Colon (tissue), 2 donors: ENCODE data around the gene FAM168A.
"Not testable (repeated sequence)": the region's sequence is repeated elsewhere in the genome, so short reads cannot be mapped to it uniquely, and the experiment has no call there.

Experiments used
- FAIRE-seq: peaks from 2 replicates; lab custom pipeline; 2012; peaks lifted over from hg19 to GRCh38; lab: Jason Lieb, UNC
- donor health status: control.
- donor health status: control.

Gene FAM168A

DNA sequence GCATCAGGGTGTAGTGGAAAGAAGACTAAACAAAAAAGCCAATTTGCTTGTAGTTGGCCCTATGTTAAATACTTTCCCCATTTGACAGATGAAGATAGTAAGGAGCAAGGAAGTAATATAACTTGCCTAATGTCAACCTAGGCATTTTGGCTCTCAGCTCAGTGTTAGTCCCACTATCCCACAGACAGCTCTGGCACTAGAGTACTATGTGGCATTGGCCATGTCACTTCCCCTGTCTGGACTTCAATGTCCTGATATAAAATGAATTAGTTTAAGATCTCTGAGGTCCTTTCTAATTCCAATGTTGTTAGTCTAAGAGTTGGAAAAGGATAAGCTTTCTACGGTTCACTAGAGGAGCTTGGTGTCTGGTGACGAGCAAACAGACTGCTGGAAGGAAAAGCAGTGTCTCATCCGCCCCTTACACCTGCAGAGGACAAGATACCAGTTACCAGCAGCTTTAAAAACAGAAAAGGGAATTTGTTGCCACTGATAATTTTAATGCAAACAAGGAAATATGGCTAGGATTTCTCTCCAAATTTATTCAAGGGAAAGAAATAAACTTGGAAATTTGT lies 129.2 kb downstream of the FAM168A start:
- FAIRE-seq: no peak

DNA sequence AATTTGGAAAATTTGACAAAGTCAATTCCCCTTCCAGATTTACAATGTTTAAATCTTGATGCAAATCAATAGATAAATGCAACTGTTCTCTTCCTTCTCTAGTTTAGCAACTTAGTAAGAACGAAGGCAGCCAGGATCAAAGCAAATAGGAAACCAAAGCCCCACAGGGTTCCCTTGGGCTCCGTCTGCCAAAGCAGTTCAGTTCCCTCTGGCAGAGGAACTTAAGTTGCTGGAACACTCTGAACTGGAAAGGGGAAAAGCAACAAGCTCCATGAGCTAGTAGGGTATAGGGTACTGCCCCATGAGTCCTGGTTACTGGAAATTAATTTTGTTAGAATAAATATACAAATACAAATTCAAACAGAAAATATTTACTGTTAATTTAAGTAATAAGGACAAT lies 130.4 kb downstream of the FAM168A start:
- no peak for FAIRE-seq

DNA sequence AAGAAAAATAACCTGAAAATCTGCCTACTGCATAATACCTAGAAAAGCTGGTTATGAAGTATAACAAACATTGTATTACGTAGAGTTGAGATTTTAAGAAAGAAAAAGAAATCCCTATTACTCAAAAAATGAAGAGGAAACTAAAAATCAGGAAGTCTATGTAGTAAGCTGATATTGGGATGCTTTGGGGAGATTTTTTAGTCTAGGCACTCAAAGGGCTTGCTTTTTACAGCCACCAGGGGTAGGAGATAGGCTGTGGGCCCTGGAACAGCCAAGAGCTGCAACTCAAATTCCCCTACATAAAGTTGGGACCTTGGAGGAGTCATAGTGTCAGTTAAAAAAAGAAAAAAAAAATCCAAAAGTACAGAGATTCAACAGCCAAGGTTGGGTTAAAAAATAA lies 131.3 kb downstream of the FAM168A start:
- FAIRE-seq: no peak

DNA sequence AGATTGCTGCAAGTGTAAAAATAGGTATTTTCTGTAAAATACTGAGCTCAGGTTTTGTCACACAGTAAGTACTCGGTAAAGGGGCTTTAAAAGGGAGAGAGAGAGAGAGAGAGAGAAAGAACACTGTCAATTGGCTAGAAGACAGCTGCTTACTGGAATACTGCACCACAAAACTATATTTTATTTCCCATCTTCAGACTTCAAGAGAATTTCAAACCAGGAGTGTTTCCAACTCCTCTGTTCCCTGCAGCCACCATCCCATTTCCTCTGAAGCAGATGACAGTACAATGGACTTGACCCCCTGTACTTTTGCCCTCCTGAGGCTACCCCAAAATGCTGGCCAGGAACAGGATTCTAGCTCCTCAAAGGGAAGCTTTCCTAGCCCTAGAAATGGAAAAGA lies 132.0 kb downstream of the FAM168A start:
- FAIRE-seq: no peak

DNA sequence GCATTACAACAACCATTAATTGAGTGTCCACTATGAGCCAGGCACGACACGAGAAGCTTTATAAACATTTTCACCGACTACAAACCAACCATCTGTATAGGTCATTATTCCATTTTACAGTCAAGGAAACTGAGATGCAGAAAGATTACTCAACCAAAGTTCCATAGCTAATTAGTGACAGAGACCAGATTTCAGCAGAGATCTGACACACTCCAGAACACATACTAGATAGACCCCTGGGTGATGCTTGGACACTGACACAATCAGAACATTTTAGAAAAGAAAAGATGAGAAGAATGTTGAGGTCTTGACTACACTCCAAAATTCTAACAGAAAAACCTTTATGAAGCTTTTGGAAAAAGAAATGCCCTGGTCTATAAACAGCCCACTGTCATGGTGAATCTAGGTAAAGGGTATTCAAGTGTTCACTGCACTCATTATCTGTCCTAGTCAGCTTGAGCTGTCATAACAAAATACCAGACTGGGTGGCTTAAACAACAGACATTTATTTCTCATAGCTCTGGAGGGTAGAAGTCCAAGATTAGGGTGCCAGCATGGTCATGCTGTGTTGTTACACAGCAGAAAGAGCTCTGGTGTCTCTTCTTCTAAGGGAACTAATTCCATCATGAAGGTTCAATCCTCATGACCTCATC lies 132.8 kb downstream of the FAM168A start:
- no peak for FAIRE-seq

DNA sequence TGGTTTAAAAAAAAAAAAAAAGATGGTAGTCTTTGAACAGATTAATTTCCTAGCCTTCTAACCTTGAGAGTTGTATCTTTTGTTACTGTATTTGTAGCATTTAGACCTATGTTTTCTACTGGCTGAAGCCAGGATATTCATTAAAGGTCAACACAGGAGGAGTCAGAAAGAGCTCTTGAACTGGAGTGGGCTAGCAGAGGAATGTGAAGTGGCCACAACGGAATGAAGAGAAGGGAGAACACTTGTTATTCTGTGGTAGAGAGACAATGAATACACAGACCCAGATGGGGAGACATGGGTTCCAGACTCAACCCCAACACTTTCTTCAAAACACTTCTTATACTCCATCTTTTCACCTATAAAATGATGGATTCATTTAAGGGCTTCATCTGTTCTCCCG lies 133.6 kb downstream of the FAM168A start:
- FAIRE-seq: no peak

DNA sequence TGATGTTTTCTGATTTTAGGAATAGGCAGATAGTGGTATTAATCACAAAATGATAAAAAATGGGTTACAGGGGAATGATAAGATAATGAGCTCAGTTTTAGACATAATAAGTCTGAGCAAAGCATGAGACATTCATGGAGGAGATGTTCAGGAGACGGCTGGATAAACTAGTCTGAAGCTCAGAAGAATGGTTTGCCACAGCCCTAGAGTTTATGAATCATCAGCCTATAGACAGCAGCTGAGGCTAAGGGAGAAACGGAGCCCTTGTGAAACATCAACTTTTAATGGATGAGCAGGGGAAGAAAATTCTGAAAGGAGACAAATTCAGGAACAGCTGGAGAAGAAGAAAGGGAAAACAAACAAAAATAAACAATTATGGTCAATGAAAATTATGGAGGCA lies 134.6 kb downstream of the FAM168A start:
- FAIRE-seq: no peak

DNA sequence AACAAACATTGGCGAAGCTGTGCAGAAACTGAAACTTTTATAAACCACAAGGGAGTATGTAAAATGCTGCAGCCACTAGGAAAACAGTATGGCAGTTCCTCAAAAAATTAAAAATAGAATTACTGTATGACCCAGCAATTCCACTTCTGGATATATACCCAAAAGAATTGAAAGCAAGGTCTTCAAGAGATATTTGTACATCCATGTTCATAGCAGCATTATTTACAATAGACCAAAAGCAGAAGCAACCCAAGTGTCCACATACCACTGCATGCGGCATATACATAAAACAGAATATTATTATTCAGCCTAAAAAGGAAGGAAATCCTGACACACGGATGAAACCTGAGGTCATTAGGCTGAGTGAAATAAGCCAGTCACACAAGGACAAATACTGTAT lies 135.9 kb downstream of the FAM168A start:
- no peak for FAIRE-seq

DNA sequence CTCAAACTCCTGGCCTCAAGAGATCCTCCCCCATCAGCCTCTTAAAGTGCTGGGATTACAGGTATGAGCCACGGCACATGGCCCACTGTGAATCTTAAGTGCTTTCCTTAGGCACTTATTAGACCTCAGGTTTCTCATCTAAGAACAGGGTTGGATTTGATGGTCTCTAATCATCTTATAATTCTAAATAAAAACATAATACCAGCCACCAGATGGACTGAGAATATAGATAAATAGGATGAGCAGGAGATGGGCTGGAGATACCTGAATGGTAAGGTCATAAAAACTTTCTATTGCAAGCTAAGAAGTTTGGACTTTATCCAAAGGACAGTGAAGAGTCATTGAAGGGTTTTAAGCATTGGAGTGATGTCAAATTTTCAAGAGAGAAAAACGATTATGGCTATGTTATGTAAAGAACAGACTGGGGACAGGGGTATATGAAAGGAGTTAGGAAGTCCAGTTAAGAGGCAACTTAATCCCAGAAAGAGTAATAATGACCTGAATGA lies 136.5 kb downstream of the FAM168A start:
- FAIRE-seq: no peak

DNA sequence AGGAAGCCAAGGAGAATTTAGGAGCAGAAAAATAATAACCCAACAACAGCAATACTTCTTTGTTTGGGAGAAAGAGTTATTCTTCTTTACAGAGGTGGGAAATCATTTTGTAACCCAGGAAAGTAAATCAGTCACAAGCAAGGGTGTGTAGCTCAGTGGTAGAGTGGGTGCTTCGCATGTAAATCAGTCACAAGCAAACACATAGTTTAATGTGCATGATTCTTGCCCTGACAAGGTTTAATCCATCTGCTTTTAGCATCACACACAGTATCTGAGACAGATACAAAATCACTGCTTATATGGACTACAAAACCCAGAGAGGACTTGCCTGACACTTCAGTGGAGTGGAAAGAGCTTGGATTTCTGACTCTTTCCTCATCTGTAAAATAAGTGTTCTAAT lies 139.7 kb downstream of the FAM168A start:
- FAIRE-seq: no peak

DNA sequence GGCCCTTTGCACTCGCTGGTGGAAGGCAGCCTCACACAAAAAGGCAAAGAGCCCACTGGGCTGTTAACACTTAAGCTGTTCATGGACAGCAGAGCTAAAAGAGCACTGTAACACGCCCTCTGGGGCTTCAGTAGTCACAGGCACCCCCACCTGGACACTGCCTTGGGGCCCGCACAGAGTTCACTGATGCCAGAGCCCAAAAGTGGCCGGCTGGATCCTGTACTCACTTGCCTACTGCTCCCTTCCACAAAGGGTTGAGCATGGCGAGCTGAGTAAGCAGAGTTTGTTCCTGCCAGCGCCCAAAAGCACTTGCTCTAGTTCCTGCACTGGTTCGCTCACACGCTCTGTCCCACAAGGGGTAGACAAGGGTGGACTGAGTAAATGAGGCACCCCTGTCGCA lies 142.9 kb downstream of the FAM168A start:
- FAIRE-seq: no peak

DNA sequence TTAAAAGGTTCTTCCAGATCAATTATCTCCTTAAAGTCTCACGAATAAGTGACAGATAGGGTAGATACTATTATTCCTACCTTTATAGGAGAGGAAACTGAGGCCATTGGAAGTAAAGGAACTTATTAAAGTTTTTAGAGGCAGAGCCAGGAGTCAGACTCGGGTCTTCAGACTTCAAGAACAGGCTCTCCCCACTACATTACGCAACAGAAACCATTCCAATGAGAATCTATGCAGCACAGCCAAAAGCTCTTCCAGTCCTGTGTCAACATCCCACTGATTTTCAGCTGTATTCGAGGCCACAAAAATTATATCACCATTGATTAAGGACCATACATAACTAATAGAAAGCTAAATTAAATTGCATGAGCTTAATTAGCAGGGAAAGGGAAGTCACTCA lies 144.3 kb downstream of the FAM168A start:
- FAIRE-seq: no peak

DNA sequence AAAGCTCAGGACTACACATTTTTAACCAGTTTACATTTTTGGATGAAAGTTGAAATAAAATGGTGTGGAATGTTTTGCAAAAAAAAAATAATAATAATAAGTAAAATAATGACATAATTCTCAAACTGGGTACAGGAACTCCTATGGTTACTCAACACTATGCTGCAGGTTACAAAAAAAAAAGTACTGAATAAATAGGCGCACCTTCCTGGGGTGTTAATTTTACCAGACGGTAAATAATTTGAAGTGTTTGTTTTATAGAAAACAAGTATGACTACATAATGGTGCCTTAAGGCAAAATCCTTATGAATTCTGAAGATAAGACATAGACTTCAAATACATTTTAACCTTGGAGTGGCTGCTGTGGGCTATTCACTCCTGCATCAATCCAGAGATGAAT lies 145.2 kb downstream of the FAM168A start:
- no peak for FAIRE-seq

DNA sequence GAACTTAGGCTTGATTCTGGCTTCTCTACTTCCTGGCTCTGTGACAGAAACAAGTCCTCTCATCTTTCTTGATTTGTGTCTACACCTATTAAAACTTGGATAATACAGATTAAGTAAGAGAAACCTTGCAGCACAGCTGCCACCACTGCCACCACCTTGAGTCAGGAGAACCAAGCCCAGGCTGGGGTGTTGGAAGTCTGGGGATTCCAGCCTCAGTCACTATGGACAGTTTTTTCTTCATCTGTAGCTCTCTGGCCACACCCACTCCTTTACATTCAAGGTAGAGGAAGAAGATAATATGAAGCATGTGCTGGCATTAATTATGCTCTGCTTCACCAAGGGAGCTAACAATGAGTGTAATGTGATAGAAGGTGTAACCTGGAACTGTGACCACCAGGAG lies 146.0 kb downstream of the FAM168A start:
- FAIRE-seq: no peak

DNA sequence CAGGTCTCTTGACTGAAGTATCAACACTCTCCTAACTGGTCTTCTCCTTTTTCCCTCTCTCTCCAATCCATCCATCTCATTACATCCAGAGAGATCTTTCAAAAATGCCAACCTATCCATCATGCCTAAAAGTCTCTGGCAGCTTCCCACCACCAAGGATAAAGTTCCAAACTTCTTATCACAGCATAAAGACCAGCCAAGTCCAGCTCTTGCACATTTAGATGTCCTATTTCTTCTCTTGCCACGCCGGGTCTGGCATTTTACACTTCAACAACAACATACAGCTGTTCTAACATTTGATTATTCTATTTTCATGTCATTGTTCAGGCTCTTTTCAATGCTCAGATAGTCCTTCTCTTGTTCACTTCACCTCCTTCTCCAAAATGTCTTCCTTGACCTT lies 151.1 kb downstream of the FAM168A start:
- FAIRE-seq: no peak

DNA sequence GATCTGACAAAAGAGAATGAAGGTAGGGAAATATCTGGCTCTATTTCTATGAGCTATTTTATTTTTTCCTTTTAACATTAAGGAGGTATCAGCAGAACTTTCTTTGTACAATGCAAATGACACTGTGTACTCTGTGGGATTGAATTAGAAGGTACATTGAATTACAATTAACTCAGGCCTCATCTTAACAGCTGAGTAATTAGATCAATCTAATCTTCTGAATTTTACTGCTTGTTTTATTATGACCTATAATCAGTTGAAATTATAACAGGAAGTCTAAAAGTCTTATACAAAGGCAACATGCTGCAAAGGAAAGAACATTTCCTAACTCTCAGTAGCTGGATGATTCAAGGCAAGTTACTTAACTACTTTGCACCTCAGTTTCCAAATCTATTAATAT lies 151.9 kb downstream of the FAM168A start:
- FAIRE-seq: no peak

DNA sequence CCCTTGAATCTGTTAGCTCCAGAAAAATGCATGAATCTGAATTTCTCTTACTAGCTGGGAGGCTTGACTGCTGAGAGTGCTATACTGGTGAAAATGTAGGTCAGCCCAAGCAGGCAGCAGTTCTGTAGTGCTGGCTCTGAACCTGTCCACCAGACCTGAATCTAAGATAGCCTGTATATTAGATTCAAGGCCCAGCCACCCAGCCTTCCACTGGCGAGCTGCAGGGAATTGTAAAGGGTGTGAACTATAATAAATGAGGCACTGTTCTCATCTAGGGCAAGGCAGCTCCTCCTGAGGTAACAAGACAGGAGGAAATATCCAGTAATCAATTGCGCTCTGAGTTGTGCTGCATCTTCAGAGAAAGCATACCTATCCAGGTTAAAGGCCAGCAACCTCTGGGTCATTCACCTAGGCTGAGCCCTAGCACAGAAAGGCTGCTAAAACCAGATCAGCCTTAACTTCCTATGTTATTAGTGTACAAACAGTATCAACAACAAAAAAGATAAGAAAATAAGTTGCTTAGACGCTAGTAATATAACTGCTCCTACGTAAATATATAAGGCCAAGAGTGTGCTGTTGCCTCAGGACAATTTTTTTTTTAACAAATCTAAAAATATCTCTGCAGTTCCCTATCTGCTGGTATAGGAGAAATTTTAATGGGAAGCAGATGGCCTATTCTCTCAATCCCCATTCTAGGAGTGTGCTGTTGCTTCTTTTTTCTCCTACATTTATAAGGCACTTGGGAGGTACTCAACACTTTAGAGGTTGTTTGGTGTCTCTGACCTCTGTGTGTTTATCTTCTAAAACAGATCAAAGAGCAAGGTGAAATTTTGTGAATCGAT lies 158.7 kb downstream of the FAM168A start:
- FAIRE-seq: no peak

DNA sequence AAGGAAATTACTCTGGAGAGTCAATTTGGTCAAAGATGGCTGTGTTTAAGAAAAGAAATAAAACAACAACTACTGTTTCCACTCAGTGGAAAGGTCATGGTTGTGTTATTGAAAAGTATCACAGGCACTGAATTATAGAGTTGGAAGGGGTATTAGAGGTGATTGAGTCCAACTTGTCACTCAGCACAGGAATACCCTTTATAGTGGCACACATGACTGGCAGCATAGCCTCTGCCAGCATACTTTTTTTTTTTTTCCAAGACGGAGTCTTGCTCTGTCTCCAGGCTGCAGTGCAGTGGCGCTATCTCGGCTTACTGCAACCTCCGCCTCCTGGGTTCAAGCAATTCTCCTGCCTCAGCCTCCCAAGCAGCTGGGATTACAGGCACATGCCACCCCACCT lies 161.1 kb downstream of the FAM168A start:
- not testable (repeated sequence) for FAIRE-seq

DNA sequence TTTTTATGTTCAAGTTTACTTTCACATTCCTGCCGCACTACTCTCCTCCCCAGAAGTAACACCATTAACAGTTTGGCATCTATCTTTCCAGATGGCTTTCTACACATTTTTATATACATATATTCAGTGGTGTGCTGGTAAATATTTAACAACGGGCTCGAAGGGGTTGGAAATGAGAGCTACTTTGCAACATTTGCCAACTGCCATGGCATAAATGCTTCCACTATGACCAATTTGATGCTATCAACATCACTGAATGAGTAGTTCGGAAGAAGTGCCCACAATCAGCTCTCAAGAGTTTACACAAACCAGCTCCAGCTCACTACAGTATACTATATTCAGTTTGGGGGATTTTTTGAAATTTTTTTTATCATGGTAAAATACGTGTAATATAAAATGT lies 166.5 kb downstream of the FAM168A start:
- FAIRE-seq: no peak

DNA sequence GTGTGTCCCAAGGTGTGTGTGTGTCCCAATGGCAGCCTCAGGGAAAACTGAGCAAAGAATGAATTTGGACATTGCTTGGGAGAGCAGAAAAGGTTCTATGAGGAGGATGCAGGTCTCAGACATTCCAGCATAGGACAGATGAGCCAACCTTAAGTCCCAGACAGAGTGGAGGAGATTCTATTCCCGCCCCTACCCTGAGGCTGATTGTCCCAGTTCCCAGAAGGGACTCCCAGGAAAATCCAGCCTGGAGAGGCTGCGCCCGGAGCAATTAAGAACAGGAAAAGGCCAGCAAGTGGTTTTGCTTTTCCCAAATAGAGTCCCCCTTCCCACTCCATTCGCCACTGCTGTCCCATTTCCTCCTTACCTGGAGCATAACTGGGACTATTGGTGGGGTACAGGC lies 167.6 kb downstream of the FAM168A start:
- FAIRE-seq: no peak

DNA sequence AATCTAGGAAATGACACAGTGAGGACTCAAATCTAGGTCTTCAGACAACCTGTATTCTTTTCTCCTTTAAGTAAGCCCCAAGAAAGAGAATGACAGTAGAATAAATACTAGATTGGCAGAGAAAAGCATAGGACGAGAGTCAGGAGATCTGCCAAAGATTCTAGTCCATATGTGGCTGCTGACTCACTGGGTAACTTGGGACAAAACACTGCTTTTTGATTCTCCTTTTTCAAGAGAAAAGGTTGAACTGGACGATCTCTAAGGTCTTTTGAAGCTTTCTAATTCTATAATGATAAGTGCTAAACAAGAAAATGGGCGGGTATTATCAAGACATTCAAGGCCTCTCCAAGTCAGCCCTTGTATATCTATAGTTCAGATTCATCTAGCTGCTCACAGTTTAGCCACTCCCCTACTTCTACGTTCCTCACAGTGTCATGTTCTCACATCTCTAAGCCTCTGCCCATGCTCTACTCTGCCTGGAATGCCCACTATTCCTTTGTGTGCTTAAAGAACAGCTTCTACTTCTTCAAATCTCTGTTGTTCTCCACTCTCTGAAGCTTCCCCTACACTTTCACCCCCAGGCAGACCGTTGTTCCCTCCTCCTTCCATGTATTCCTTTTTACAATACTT lies 168.7 kb downstream of the FAM168A start:
- FAIRE-seq: no peak

DNA sequence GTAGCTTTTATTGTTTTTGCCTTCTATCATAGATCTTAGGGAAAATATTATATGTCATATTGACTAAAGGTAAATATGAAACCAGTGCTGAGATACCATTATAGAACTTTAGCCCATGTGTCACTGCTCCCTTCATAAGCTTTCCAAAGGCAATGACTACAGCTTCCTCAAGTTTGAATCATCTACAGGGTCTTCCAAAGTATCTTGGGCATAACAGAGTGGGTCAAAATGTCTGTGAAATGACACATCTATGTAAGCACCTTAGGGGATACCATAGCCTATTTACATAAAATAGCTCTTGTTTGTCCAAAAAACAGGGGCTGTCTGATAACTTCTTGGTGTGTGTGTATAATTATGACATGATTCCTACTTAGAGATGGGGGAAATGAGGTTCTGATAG lies 169.2 kb downstream of the FAM168A start:
- no peak for FAIRE-seq

DNA sequence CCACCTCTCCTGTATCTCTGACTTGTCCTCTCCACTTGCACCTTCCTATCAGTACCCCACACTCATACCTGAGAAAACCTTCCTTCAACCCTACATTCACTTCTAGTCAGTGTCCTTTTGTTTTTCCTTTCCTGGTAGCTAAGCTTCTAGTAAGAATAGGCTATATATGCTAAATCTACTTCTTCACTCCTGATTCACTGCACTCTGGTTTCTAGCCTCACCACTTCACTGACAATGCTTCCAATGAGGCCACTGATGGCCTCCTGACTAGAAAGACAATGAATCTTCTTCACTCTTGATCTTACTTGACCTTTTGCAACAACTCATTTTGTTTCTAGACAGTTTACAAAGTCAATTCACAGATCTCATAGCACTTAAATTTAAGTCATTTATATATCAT lies 169.7 kb downstream of the FAM168A start:
- no peak for FAIRE-seq
